HFFc6 (cell line): ENCODE measurements around the gene SYCE3. TPM values are rescaled to one million over a fixed set of nuclear protein-coding genes. Genes with fewer than 3 reads are reported as not detected.
A peak's percentile ranks its signal among the peaks of the same experiment; 100 is the strongest.

Experiments used
- DNase-seq: peaks from one replicate; pipeline ENCODE4 v3.0.0-alpha.2; 2018
- H3K27ac Mint-ChIP-seq: 2 replicates; pipeline ENCODE4 v1.8.0; 2020; ENCODE audit warnings: mild to moderate bottlenecking, mixed read lengths
- H3K27me3 Mint-ChIP-seq: 2 replicates; pipeline ENCODE4 v1.8.0; 2021; ENCODE audit warnings: mild to moderate bottlenecking, moderate library complexity, mixed read lengths; ENCODE audit not compliant: insufficient read depth
- H3K36me3 Mint-ChIP-seq: 2 replicates; pipeline ENCODE4 v1.8.0; 2021; ENCODE audit warnings: low read depth, mixed read lengths
- H3K4me1 Mint-ChIP-seq: 2 replicates; pipeline ENCODE4 v1.8.0; 2020; ENCODE audit warnings: low read depth, mixed read lengths
- H3K4me3 Mint-ChIP-seq: 2 replicates; pipeline ENCODE4 v1.8.0; 2020; ENCODE audit warnings: mild to moderate bottlenecking, moderate library complexity, mixed read lengths
- H3K9me3 Mint-ChIP-seq: 2 replicates; pipeline ENCODE4 v1.8.0; 2020; ENCODE audit warnings: mild to moderate bottlenecking, mixed read lengths
- total RNA-seq, 6 experiments: library from RNA; stranded (reverse); fragmentation: NEBNext Ultra II Directional; extraction: Animal tissue kit (Norgen Biotek cat#: 25700); gene quantifications; 2 replicates in 1 of 6; 3 replicates in 5 of 6; pipeline ENCODE4 v1.2.3, GENCODE V29; 2021
- TF ChIP-seq, protein P1 (sequence below): fragments of 200-600 bp; sonication (generic); IDR thresholded peaks from 2 replicates; pipeline ENCODE4 v1.5.0; 2021; ENCODE audit warnings: antibody characterized with exemption, mild to moderate bottlenecking

SYCE3 gene
- total RNA-seq, 6 experiments from 2014 or later = not detected

DNA sequence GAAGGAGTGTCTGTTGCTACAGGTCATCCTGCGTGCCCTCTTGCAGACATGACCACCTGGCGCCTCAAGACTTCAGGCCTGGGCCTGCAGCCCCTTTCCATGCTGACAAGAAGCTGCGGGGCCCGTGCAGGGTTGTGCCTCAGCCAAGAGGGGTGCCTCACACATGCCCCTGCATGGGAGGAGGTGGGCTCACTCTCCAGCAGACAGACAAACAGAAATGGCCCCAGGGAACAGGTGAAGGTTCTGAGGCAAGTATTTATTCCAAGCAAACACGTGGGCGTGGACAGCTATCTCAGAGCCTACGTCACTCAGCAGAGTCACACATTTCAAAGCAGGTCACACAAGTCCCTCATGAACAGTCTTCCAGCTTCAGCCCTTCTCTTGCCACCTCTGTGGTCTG is 5.9 kb upstream of the SYCE3 start:
- Mint-ChIP-seq H3K36me3 (no peaks in the 10 kb centered on the region), H3K27ac (no peak overlapping the region), H3K9me3 (no peaks in the 10 kb centered on the region), H3K4me3 (no peak overlapping the region), H3K4me1 (peaks cover under 1% of the 10 kb centered on the region; the same call in 1 of the 2 replicates), H3K27me3 (peaks cover 9% of the 10 kb centered on the region)
- TF ChIP-seq, protein P1, sequence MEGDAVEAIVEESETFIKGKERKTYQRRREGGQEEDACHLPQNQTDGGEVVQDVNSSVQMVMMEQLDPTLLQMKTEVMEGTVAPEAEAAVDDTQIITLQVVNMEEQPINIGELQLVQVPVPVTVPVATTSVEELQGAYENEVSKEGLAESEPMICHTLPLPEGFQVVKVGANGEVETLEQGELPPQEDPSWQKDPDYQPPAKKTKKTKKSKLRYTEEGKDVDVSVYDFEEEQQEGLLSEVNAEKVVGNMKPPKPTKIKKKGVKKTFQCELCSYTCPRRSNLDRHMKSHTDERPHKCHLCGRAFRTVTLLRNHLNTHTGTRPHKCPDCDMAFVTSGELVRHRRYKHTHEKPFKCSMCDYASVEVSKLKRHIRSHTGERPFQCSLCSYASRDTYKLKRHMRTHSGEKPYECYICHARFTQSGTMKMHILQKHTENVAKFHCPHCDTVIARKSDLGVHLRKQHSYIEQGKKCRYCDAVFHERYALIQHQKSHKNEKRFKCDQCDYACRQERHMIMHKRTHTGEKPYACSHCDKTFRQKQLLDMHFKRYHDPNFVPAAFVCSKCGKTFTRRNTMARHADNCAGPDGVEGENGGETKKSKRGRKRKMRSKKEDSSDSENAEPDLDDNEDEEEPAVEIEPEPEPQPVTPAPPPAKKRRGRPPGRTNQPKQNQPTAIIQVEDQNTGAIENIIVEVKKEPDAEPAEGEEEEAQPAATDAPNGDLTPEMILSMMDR = no peak
- no peak for DNase-seq

- no peak for DNase-seq
- no peak overlapping the region for H3K27ac Mint-ChIP-seq
- peaks cover 11% of the 10 kb centered on the region for H3K27me3 Mint-ChIP-seq
- H3K9me3 Mint-ChIP-seq = no peaks in the 10 kb centered on the region
- no peaks in the 10 kb centered on the region for H3K36me3 Mint-ChIP-seq
- no peak overlapping the region for H3K4me3 Mint-ChIP-seq
- H3K4me1 Mint-ChIP-seq = peaks cover 9% of the 10 kb centered on the region
- TF ChIP-seq, protein P1 = no peak
These were observed 5.1 kb upstream of the SYCE3 start for GRCh38 chr22:50567721-50568252.

DNA sequence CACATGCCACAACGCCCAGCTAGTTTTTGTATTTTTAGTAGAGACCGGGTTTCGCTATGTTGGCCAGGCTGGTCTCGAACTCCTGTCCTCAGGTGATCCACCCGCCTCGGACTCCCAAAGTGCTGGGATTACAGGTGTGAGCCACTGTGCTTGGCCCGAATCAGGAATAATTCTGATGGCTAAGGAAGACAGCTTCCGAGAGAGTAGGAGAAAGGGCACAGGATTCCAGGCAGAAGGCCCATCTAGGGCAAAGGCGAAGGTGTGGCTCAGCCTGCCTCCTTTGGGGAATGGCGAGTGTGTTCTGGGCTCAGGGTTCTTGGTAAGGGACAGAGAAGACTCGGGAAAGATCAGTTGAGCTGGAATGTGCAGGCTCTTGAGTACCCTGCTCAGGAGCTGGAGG is 1.6 kb upstream of the SYCE3 start:
- no peak for DNase-seq
- peaks cover 9% of the 10 kb centered on the region for H3K4me1 Mint-ChIP-seq
- no peaks in the 10 kb centered on the region for H3K36me3 Mint-ChIP-seq
- no peak overlapping the region for H3K27ac Mint-ChIP-seq
- no peak overlapping the region for H3K4me3 Mint-ChIP-seq
- TF ChIP-seq, protein P1 = no peak
- peaks cover 21% of the 10 kb centered on the region for H3K27me3 Mint-ChIP-seq
- no peaks in the 10 kb centered on the region for H3K9me3 Mint-ChIP-seq

DNA sequence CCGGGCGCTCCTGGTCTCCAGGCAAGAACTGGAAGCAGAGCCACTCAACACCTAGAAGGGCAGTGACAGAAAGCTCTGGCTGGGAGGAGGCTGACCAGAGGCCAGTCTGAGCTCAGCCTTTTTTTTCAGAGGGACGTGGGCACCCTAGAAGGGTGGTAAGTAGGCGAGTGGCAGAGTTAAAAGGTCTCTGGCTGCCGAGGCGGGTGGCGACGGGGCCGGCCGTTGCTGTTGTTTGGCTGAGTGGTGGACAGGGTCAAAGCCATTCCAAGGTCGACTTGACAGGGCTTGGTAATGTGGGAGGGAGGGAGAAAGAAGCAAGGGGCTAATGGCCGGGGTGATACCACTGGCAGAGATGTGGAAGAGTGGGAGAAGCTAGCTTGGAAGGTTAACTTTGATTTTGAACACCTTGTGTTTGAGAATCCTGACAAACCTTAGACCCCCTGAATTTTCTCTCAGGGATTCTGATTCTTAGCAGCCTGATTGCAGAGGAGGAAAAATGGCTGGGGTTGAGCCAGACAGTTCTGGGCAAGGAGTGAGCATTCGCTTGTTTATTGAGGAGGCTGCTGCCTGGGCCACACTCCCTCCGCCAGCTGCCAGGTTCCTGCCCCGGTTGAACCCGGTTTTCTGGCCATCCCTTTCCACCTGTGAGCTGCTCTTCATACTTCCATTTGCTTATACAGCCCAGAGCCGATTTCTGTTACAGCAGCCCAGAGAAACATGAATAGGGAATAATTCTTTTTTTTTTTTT is 868 bp upstream of the SYCE3 start:
- no peaks in the 10 kb centered on the region for H3K9me3 Mint-ChIP-seq
- DNase-seq = no peak
- H3K36me3 Mint-ChIP-seq = no peaks in the 10 kb centered on the region
- H3K4me1 Mint-ChIP-seq = peaks cover 9% of the 10 kb centered on the region
- peak overlapping the region; percentile 88 for H3K4me3 Mint-ChIP-seq
- TF ChIP-seq, protein P1 = no peak
- H3K27ac Mint-ChIP-seq = no peak overlapping the region
- peaks cover 21% of the 10 kb centered on the region for H3K27me3 Mint-ChIP-seq

DNA sequence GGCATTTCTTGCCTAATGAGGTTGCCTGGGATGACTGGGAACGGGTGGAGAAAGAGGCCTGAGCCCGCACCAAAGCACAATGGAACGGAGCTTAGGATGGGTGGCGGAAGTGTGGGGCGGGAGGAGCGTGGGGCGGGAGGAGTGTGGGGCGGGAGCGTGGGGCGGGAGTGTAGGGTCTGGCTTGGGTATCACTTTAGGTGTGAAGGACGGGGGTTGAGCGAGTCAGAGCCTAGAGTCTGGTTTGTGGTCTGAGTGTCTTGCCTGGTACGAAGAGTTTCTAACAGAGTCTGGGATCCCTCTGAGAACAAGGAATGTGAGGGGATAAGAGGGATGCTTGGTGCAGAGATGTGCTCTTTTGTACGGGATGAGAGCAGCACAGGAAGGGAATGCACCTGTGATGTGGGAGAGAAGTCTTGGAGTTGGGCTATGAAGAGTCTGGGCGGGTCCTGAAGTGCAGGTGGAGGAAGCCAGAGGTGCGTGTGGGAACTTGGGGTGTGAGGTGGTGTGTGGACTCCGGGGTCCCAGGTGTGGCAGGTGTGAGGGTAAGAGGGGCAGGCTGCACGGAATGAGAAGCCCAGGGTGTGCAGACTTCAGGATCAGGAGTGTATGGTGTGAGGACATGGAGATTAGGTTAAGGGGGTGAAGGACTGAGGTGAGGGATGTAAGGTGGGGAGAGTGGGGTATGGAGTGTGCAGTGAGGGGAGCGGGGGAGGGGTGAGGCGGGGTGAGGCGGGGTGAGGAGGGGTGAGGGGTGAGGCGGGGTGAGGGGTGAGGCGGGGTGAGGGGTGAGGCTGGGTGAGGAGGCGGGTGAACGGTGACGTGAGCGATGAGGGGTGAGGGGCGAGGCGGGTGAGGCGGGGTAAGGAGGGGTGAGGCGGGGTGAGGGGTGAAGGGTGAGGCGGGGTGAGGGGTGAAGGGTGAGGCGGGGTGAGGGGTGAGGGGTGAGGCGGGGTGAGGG is 1.0 kb downstream of the SYCE3 start:
- Mint-ChIP-seq H3K4me3 (no peak overlapping the region), H3K4me1 (peaks cover 9% of the 10 kb centered on the region), H3K36me3 (no peaks in the 10 kb centered on the region), H3K27me3 (peaks cover 21% of the 10 kb centered on the region), H3K9me3 (no peaks in the 10 kb centered on the region), H3K27ac (no peak overlapping the region)
- TF ChIP-seq, protein P1 = no peak
- no peak for DNase-seq
